Skeletal muscle tissue (tissue), 4 donors: Measurements from ENCODE around the gene CD48. TPM values are rescaled to one million over a fixed set of nuclear protein-coding genes. Genes with fewer than 3 reads are reported as not detected.
"Not testable (repeated sequence)": the region's sequence is repeated elsewhere in the genome, so short reads cannot be mapped to it uniquely, and the experiment has no call there.

Experiments used
- H3K27ac ChIP-seq: one replicate; pipeline ENCODE4 v1.7.0; 2013; ENCODE audit warnings: mild to moderate bottlenecking, low read depth, low read length, inconsistent platforms
- H3K27me3 ChIP-seq, 3 donors: one replicate each; pipeline ENCODE4 v1.7.0; 2013; ENCODE audit warnings: low read length in 3 of 3; ENCODE audit not compliant: control insufficient read depth in 3 of 3, insufficient read depth in 3 of 3
- H3K36me3 ChIP-seq, 3 donors: one replicate each; pipeline ENCODE4 v1.7.0; 2013; ENCODE audit warnings: low read length in 3 of 3; ENCODE audit not compliant: control insufficient read depth in 3 of 3, insufficient read depth in 3 of 3
- H3K4me1 ChIP-seq, 3 donors: one replicate each; pipeline ENCODE4 v1.7.0; 2013; ENCODE audit warnings: low read length in 3 of 3, mild to moderate bottlenecking in 3 of 3; ENCODE audit not compliant: control insufficient read depth in 3 of 3, insufficient read depth in 3 of 3
- H3K4me3 ChIP-seq, 3 donors: one replicate each; pipeline ENCODE4 v1.7.0; 2013; ENCODE audit warnings: low read length in 3 of 3
- H3K9ac ChIP-seq, 3 donors: one replicate each; pipeline ENCODE4 v1.7.0; 2013; ENCODE audit warnings: low read length in 3 of 3, mild to moderate bottlenecking in 3 of 3, moderate library complexity in 2 of 3, low read depth in 1 of 3
- H3K9me3 ChIP-seq, 3 donors: one replicate each; pipeline ENCODE4 v1.7.0; 2013; ENCODE audit warnings: low read length in 3 of 3; ENCODE audit not compliant: control insufficient read depth in 3 of 3
- total RNA-seq: library from RNA; depleted of rRNA; stranded (reverse); fragments of >200 nt; gene quantifications from one replicate; pipeline ENCODE4 v1.2.3, GENCODE V29; 2014
- donor health status: Osteomylitis.

CD48 gene
- total RNA-seq, 1 donor from 2014 or later = 5.2 TPM

GRCh38 chr1:160742428-160743127, 31.0 kb upstream of the CD48 start:
- H3K27ac ChIP-seq = no peak overlapping the region

GRCh38 chr1:160741612-160742348, 30.2 kb upstream of the CD48 start:
- no peaks in the 10 kb centered on the region for H3K9me3 ChIP-seq
- H3K27me3 ChIP-seq = peaks cover 0 to 4% (median 0%) of the 10 kb centered on the region in 3 donors
- H3K36me3 ChIP-seq = no peaks in the 10 kb centered on the region
- no peaks in the 10 kb centered on the region for H3K4me1 ChIP-seq
- no peak overlapping the region for H3K9ac ChIP-seq
- H3K27ac ChIP-seq = no peak overlapping the region
- no peak overlapping the region for H3K4me3 ChIP-seq

More at GRCh38 chr1:160742428-160743127, 31.0 kb upstream of the CD48 start:
- Histone ChIP-seq H3K9ac (no peak overlapping the region), H3K4me1 (no peaks in the 10 kb centered on the region), H3K27me3 (peaks cover 0 to 4% (median 0%) of the 10 kb centered on the region in 3 donors), H3K36me3 (no peaks in the 10 kb centered on the region), H3K9me3 (no peaks in the 10 kb centered on the region), H3K4me3 (no peak overlapping the region)

GRCh38 chr1:160741092-160741501, 29.5 kb upstream of the CD48 start:
- Histone ChIP-seq H3K9ac (no peak overlapping the region), H3K4me3 (no peak overlapping the region), H3K27ac (no peak overlapping the region), H3K27me3 (peaks cover 0 to 4% (median 0%) of the 10 kb centered on the region in 3 donors), H3K4me1 (no peaks in the 10 kb centered on the region), H3K9me3 (no peaks in the 10 kb centered on the region), H3K36me3 (no peaks in the 10 kb centered on the region)

- H3K4me1 ChIP-seq = no peaks in the 10 kb centered on the region
- H3K9me3 ChIP-seq = no peaks in the 10 kb centered on the region
- H3K9ac ChIP-seq = no peak overlapping the region
- H3K4me3 ChIP-seq = no peak overlapping the region
- H3K36me3 ChIP-seq = no peaks in the 10 kb centered on the region
- H3K27me3 ChIP-seq = peaks cover 0 to 4% (median 0%) of the 10 kb centered on the region in 3 donors
- no peak overlapping the region for H3K27ac ChIP-seq
Observed at GRCh38 chr1:160740133-160740688, 28.6 kb upstream of the CD48 start.

- no peak within 1 kb of the TSS for H3K27ac ChIP-seq
- H3K4me1 ChIP-seq = no peaks in the 10 kb centered on the region
- peaks cover 0 to 3% (median 2%) of the 10 kb centered on the region in 3 donors for H3K9me3 ChIP-seq
- no peak within 1 kb of the TSS for H3K4me3 ChIP-seq
- no peak within 1 kb of the TSS for H3K9ac ChIP-seq
- H3K27me3 ChIP-seq = peaks cover 0 to 4% (median 0%) of the 10 kb centered on the region in 3 donors
- H3K36me3 ChIP-seq = no peaks in the 10 kb centered on the region
Observed at GRCh38 chr1:160739098-160739511, 27.5 kb upstream of the CD48 start, which contains the start of gene SLAMF7. SLAMF7 (plus strand) TSS chr1:160739247; CDS start chr1:160739302, 55 bp downstream.

GRCh38 chr1:160738271-160738670, 26.6 kb upstream of the CD48 start:
- no peaks in the 10 kb centered on the region for H3K36me3 ChIP-seq

GRCh38 chr1:160734301-160734700, 22.7 kb upstream of the CD48 start:
- Histone ChIP-seq H3K27me3 (no peaks in the 10 kb centered on the region), H3K36me3 (no peaks in the 10 kb centered on the region), H3K9ac (no peak overlapping the region), H3K4me3 (no peak overlapping the region), H3K4me1 (no peaks in the 10 kb centered on the region), H3K27ac (no peak overlapping the region), H3K9me3 (peaks cover 0 to 3% (median 2%) of the 10 kb centered on the region in 3 donors)

More at GRCh38 chr1:160738271-160738670, 26.6 kb upstream of the CD48 start:
- H3K27ac ChIP-seq = no peak overlapping the region
- peaks cover 0 to 3% (median 2%) of the 10 kb centered on the region in 3 donors for H3K9me3 ChIP-seq
- H3K4me3 ChIP-seq = no peak overlapping the region
- no peak overlapping the region for H3K9ac ChIP-seq
- no peaks in the 10 kb centered on the region for H3K4me1 ChIP-seq
- H3K27me3 ChIP-seq = peaks cover 0 to 4% (median 0%) of the 10 kb centered on the region in 3 donors

- no peaks in the 10 kb centered on the region for H3K27me3 ChIP-seq
Observed at GRCh38 chr1:160733898-160734297, 22.3 kb upstream of the CD48 start.

GRCh38 chr1:160731990-160732389, 20.4 kb upstream of the CD48 start:
- no peak overlapping the region for H3K27ac ChIP-seq
- H3K36me3 ChIP-seq = no peaks in the 10 kb centered on the region
- peaks cover 0 to 3% (median 2%) of the 10 kb centered on the region in 3 donors for H3K9me3 ChIP-seq
- no peak overlapping the region for H3K9ac ChIP-seq
- H3K4me1 ChIP-seq = no peaks in the 10 kb centered on the region
- H3K4me3 ChIP-seq = no peak overlapping the region
- no peaks in the 10 kb centered on the region for H3K27me3 ChIP-seq

More at GRCh38 chr1:160733898-160734297, 22.3 kb upstream of the CD48 start:
- H3K4me3 ChIP-seq = no peak overlapping the region
- H3K4me1 ChIP-seq = no peaks in the 10 kb centered on the region
- H3K27ac ChIP-seq = no peak overlapping the region
- peaks cover 0 to 3% (median 2%) of the 10 kb centered on the region in 3 donors for H3K9me3 ChIP-seq
- no peaks in the 10 kb centered on the region for H3K36me3 ChIP-seq
- H3K9ac ChIP-seq = no peak overlapping the region

GRCh38 chr1:160731564-160731963, 19.9 kb upstream of the CD48 start:
- H3K36me3 ChIP-seq, H3K9me3 ChIP-seq, H3K4me3 ChIP-seq, H3K9ac ChIP-seq, H3K27me3 ChIP-seq, H3K4me1 ChIP-seq, H3K27ac ChIP-seq: not testable (repeated sequence)
